GM19240 (cell line): ENCODE results near the gene NDP.

Experiments
- DNase-seq: peaks from one replicate; pipeline ENCODE4 v3.0.0; 2011; ENCODE audit warnings: low spot score; ENCODE audit not compliant: insufficient read length

NDP gene, protein sequence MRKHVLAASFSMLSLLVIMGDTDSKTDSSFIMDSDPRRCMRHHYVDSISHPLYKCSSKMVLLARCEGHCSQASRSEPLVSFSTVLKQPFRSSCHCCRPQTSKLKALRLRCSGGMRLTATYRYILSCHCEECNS

GRCh38 chrX:43973249-43974099, at the start of gene NDP:
Gene NDP, minus strand, starts transcription at chrX:43973390. Its CDS starts 14,745 bp downstream, at chrX:43958645.
- no peak for DNase-seq

DNA sequence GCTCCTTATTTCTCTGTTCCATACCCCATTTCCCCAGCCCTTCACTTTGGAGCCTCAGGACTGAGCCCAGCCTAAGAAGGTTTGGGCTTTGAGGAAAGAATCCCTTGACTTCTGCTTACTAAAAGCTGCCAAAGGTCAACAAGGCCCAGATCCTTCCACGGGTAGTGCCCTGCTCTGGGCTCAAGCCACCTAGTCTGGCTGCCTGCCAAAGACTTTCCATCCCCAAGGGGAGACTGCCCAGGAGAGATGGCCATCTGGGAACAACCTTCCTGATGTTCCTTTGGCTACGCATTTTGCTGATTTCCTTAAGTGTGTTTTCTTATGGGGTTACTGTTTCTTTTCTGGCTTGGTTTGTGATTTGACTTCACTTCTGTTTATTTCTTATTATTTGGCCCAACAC, 49.8 kb upstream of the NDP start:
- no peak for DNase-seq

- DNase-seq = no peak
Measured at GRCh38 chrX:44020693-44021092, 47.5 kb upstream of the NDP start.

DNA sequence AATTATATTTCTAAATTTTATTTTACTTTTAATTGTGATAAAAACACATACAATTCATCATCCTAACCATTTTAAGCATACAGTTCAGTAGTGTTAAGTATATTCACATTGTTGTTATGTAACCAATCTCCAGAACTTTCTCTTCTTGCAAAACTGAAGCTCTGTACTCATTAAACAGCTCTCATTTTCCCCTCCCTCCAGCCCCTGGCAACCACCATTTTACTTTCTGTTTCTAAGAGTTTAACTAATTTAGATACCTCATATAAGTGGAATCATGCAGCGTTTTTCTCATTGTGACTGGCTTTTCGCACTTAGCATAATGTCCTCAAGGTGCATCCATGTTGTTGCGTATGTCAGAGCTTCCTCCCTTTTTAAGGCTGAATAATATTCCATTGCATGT, 46.7 kb upstream of the NDP start:
- no peak for DNase-seq

- no peak for DNase-seq
Measured at GRCh38 chrX:44017676-44018075, 44.5 kb upstream of the NDP start.

DNA sequence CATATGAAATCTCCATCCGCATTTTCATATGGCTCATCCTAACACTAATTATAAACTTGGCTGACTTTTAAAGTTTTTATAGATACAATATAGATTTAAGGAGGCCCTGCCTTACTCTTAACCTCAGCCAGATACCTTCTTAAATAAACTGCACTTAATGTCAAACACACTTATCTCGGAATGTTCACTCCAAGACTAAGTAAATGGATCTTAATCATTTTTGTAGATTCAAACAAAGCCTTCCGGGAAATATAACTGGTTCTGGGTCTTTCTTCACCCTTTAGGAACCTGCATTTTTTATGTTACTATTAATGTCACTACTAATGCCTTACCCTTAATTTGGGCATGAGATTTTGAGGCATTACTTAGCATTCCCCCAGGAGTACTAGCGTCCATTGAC, 43.7 kb upstream of the NDP start:
- DNase-seq = no peak

- no peak for DNase-seq
Measured at GRCh38 chrX:44012484-44013096, 39.4 kb upstream of the NDP start.

DNA sequence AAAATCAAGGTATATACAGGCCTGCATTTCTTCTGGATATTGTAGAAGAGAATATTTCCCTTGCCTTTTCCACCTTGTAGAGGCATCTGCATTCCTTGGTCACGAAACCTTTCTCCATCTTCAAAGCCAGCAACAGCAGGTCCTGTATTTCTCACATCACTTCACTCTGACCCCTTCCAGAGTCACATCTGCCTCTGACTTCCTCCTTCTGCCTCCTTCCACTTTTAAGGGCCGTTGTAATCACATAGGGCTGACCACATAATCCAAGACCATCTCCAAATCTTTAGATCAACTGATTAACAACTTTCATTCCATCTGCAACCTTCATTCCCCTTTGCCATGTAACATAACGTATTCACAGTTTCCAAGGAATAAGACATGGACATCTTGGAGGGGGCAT, 38.3 kb upstream of the NDP start:
- no peak for DNase-seq

DNA sequence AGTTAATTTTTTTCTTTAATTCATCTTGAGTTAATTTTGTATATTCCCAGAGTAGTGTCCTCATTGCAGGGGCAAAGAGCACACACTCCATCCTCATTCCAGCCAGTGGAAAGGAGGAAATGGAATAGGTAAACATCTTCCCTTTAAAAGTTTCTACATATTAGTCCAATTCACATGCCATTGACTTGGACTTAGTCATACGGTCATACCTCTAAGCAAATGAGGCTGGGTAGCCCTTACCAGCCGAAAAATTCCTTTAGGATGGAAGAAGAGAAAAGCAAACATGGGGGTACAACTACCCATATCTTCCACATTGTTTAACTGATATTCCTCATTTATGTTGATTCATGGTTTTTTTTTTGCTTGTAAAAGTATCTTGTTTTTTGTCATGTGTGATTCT, 37.4 kb upstream of the NDP start:
- DNase-seq = no peak

- no peak for DNase-seq
Measured at GRCh38 chrX:44006081-44006480, 32.9 kb upstream of the NDP start.

- DNase-seq = no peak
Measured at GRCh38 chrX:44003975-44004374, 30.8 kb upstream of the NDP start.

DNA sequence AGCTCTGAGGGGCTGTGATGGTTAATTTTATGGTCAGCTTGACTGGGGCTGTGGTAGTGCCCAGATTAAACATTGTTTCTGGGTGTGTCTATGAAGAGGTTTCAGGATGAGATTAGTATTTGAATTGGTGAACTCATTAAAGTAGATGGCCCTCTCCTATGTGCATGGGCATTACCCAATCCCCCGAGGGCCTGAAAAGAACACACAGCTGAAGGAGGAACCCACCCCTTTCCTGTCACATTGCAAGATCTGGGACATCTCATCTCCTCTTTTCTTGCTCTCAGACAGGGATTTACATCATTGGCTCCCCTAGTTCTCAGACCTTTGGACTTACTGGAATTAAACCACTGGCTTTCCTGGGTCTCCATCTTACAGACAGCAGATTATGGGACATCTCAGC, 29.4 kb upstream of the NDP start:
- DNase-seq = no peak

- DNase-seq = no peak
Measured at GRCh38 chrX:43998374-43998773, 25.2 kb upstream of the NDP start.

- no peak for DNase-seq
Measured at GRCh38 chrX:43996491-43996890, 23.3 kb upstream of the NDP start.

DNA sequence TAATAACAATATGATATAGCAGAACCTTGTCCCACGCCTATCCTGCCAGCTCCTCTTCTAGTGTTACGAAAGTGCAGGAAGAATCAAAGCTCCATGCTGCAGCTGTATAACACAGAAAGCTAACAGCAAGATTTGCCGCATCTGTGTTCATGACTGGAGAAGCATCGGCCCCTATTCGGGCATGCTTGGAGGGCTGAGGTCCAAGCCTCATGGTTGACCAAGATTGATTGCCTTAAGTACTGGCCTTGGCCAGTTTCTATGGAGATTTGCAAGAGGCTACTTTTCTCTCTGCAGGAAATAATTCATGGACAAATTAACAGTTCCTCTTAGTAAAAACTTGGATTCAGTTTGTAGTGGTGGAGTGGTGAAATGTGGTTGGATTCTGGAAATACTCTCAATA, 12.9 kb upstream of the NDP start:
- no peak for DNase-seq

DNA sequence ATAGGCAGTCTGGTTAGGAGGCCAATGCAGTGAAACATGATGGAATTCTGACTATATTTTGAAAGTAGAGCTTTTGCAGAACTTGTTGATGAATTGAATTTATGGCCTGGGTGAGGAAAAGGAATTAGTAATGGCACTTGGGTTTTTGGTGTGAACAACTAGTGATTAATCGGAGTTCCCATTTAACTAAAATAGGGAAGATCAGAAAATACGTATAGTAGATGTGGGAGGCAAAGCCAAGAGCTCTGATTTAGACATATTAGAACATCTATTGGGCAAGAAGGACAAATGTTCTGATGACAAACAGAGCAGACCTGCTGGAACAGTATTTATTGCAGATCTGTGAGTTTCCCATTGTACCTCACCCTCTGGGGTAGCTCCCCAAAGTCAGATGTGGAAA, 12.3 kb upstream of the NDP start:
- DNase-seq = no peak

DNA sequence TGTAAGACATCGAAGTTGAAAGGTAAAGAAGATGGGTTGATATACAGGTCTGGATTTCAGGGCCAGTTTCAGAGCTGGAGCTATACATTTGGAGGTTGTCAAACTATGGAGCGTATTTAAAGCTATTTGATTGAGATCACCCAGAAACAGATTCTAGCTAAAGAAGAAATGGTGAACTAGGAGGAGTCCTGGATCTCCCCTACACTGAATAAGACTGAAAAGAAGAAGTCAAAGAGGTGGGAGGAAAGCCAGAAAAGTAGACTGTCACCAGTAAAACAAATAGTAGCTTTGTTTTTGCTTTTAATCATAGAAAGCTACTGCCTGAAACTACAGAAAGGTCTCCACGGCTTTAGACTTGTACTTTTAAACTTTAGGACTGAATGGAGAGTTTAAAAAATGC, 5.0 kb upstream of the NDP start:
- no peak for DNase-seq

DNA sequence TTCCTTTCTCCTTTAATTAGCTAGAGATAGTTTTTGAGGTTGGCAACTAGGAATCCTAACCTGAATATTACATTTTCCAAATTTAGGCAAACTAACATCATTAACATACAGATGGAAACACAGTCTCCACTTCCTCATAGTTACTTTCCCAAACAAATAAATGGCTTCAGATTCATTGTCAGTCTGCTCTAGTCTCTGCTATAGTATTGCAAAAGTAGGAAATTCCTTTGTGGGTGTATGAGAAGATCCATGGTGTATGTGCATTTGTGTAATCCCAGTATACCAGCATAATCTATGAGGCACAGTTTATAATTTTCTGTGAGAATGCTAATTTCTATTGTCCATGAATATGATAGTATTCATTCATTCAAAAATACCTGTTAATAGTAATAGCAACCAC, 3.0 kb upstream of the NDP start:
- no peak for DNase-seq

- no peak for DNase-seq
Measured at GRCh38 chrX:43975796-43976195, 2.6 kb upstream of the NDP start.

DNA sequence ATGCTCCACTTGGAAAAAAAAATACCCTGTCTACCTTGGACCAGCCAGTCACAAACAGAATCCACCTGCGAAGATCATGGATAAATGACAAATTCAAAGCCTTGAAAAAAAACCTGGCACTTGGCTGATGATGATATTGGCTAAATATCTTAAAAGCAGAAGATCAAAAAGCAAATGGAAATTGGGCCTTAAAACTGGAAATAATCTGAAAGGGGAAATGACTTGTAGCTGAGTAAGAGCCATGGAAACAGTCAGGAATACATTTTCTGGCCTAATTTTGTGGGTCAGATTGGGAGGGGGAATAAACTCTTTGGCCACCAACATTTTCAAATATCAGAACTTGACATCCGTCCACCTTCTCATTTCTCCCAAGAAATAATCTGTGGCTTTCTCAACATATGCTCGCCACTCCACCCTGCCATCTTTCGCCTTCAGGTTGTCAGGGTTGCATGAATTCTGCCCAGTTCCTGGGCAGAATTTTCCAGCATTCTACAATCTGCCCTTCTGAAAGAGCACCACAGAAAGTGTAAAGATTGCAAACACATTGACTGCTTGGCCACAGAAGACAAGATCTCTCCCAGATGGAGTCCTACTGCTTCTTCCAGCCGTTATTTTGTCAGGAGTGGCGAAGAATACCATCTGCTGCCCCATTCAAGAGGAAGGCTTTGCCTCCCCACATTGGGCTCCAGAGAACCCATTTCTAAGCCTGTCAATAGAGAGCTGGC, 1.7 kb upstream of the NDP start:
- no peak for DNase-seq

- DNase-seq = no peak
Measured at GRCh38 chrX:43974100-43974475, 898 bp upstream of the NDP start.
